ENCODE results near the gene SMC6. TPM values are rescaled to one million over a fixed set of nuclear protein-coding genes. Genes with fewer than 3 reads are reported as not detected.

SMC6 gene
- total and polyA plus RNA-seq, 2 experiments from 2014 or later, result 53.4 to 59.8 TPM

- TF ChIP-seq EZH2 (IDR thresholded peaks at IDR 0.05; ENCODE audit: low read depth, unreplicated experiment) (no peak), JUNB (IDR thresholded peaks at IDR 0.05; ENCODE audit: unreplicated experiment) (no peak), ETS1 (IDR thresholded peaks at IDR 0.05) (no peak), CREB1 (CRISPR knock-in tag; IDR thresholded peaks at IDR 0.05; ENCODE audit: low read depth) (no peak), CTCF (conservative IDR thresholded peaks at IDR 0.05; ENCODE audit: low read depth in 2 of 2) (no peak), ZNF114 (CRISPR knock-in tag; IDR thresholded peaks at IDR 0.05) (no peak), NANOG (IDR thresholded peaks at IDR 0.05; ENCODE audit: borderline replicate concordance) (no peak), STAT1 (IDR thresholded peaks at IDR 0.05; ENCODE audit: unreplicated experiment) (no peak), ZNF462 (CRISPR knock-in tag; IDR thresholded peaks at IDR 0.05) (no peak), EZH2phosphoT487 (IDR thresholded peaks at IDR 0.05; ENCODE audit: unreplicated experiment) (no peak)
- Histone ChIP-seq H2AFZ (no peak overlapping the region), H3K27ac (ENCODE audit: low read depth) (no peak overlapping the region), H3F3A (replicated peaks; ENCODE audit: low read depth) (no peaks in the 10 kb centered on the region), H3K9me2 (ENCODE audit: insufficient read depth) (0 out of 2 replicates have a peak, but pooled peaks cover 7% of the 10 kb centered on the region), H3K4me2 (no peak overlapping the region), H4K20me1 (replicated peaks; ENCODE audit: insufficient read depth) (no peaks in the 10 kb centered on the region), H3K27me3 (ENCODE audit: insufficient read depth) (no peaks in the 10 kb centered on the region), H3K4me1 (ENCODE audit: insufficient read depth) (no peaks in the 10 kb centered on the region), H3K36me3 (ENCODE audit: insufficient read depth) (peaks cover 13% of the 10 kb centered on the region), H3K4me3 (no peak overlapping the region), H3K79me2 (replicated peaks; ENCODE audit: insufficient read depth) (peaks cover 4% of the 10 kb centered on the region; the same call in 1 of the 2 replicates)
- ATAC-seq (no peak), DNase-seq (ENCODE audit: low spot score) (no peak)
- no peak overlapping the region for H3K27ac Mint-ChIP-seq
- peaks cover 8% of the 10 kb centered on the region for H3K27me3 Mint-ChIP-seq (ENCODE audit: insufficient read depth, low read depth, poor library complexity)
- peaks cover 12% of the 10 kb centered on the region for H3K4me1 Mint-ChIP-seq
- H3K36me3 Mint-ChIP-seq (ENCODE audit: low read depth), result peaks cover 79% of the 10 kb centered on the region
- H3K9me3 Mint-ChIP-seq, result peaks cover 45% of the 10 kb centered on the region
- H3K4me3 Mint-ChIP-seq, result no peak overlapping the region
These were observed 123.5 kb downstream of the SMC6 start for GRCh38 chr2:17630089-17630488.
